Stimulated activated CD4-positive, alpha-beta T cell treated with anti-CD3 and anti-CD28 coated beads, Interleukin-4, amount 100 ng/mL, for 1 hour (primary cell): ENCODE data around the gene KCNAB3.
A peak's percentile ranks its signal among the peaks of the same experiment; 100 is the strongest.

Experiments used
- DNase-seq: peaks from one replicate; pipeline ENCODE4 v3.0.0-alpha.2; 2020

The KCNAB3 gene

GRCh38 chr17:7940034-7940433 is 10.4 kb upstream of the KCNAB3 start:
- no peak for DNase-seq

GRCh38 chr17:7935859-7936258 is 6.2 kb upstream of the KCNAB3 start:
- no peak for DNase-seq

GRCh38 chr17:7932949-7933348 is 3.3 kb upstream of the KCNAB3 start:
- DNase-seq: no peak

GRCh38 chr17:7932483-7932891 is 2.8 kb upstream of the KCNAB3 start:
- DNase-seq: no peak

GRCh38 chr17:7931709-7932482 is 2.2 kb upstream of the KCNAB3 start, which contains the start of the genes CNTROB and TRAPPC1:
Gene CNTROB, plus strand, starts transcription at chr17:7932206. Its CDS starts 874 bp downstream, at chr17:7933080.
Gene TRAPPC1, minus strand, starts transcription at chr17:7931946. Its CDS starts 117 bp downstream, at chr17:7931829.
- peak; percentile 99 for DNase-seq

GRCh38 chr17:7930841-7931631 is 1.4 kb upstream of the KCNAB3 start:
- DNase-seq: no peak

GRCh38 chr17:7927596-7927995 is 2.1 kb downstream of the KCNAB3 start:
- DNase-seq: no peak

GRCh38 chr17:7922845-7923628 is 6.6 kb downstream of the KCNAB3 start:
- peak; percentile 86 for DNase-seq

GRCh38 chr17:7922269-7922844 is 7.3 kb downstream of the KCNAB3 start:
- no peak for DNase-seq

- DNase-seq: no peak
Measured at GRCh38 chr17:7916808-7917207, 12.8 kb downstream of the KCNAB3 start.

GRCh38 chr17:7916385-7916682 is 13.3 kb downstream of the KCNAB3 start:
- no peak for DNase-seq

- DNase-seq: peak; percentile 85
Measured at GRCh38 chr17:7915611-7916384, 13.9 kb downstream of the KCNAB3 start, which contains the start of gene RNF227. Gene RNF227, minus strand, starts transcription at chr17:7916289. Its CDS starts 94 bp downstream, at chr17:7916195.

- DNase-seq: no peak
Measured at GRCh38 chr17:7915179-7915610, 14.5 kb downstream of the KCNAB3 start.

GRCh38 chr17:7912927-7913524 is 16.6 kb downstream of the KCNAB3 start:
- DNase-seq: no peak

- DNase-seq: no peak
Measured at GRCh38 chr17:7911116-7911515, 18.5 kb downstream of the KCNAB3 start.

GRCh38 chr17:7910711-7911110 is 18.9 kb downstream of the KCNAB3 start:
- DNase-seq: no peak

- DNase-seq: no peak
Measured at GRCh38 chr17:7910281-7910680, 19.4 kb downstream of the KCNAB3 start.

GRCh38 chr17:7909089-7909488 is 20.6 kb downstream of the KCNAB3 start:
- DNase-seq: no peak

- no peak for DNase-seq
Measured at GRCh38 chr17:7903154-7904103, 26.2 kb downstream of the KCNAB3 start.

GRCh38 chr17:7897773-7898172 is 31.9 kb downstream of the KCNAB3 start:
- no peak for DNase-seq
